ENCODE results near the gene YBX2.

GRCh38 chr17:7241090-7241733, 53.2 kb downstream of the YBX2 start:
- TF ChIP-seq CTCF (conservative IDR thresholded peaks at IDR 0.05) (no peak), ZFX (IDR thresholded peaks at IDR 0.05) (no peak)
